ENCODE measurements around the gene HAUS5.

- TF ChIP-seq CTCF (IDR thresholded peaks at IDR 0.05; ENCODE audit: poor library complexity) = no peak
- no peak for TF ChIP-seq EZH2 (IDR thresholded peaks at IDR 0.05; ENCODE audit: borderline replicate concordance)
Measured at GRCh38 chr19:35619290-35619923, 6.9 kb downstream of the HAUS5 start.
